IMR-90 (cell line): ENCODE measurements around the gene RPS24. TPM values are rescaled to one million over a fixed set of nuclear protein-coding genes. Genes with fewer than 3 reads are reported as not detected.

Experiments
- ATAC-seq: fragments of 200-7000 bp; cut with Tn5 transposase; 2 replicates; pipeline ENCODE4 v1.9.1; 2020; ENCODE audit warnings: low read depth, mild to moderate bottlenecking, moderate library complexity
- BruUV-seq: library from RNA; stranded (reverse); fragments of 400-500 nt; replicated peaks from 2 replicates; lab custom pipeline; 2021; lab: Mats Ljungman, UMichigan
- CTCF ChIA-PET: fragments of 300-600 bp; formaldehyde crosslinking; extraction: SDS; loops from one replicate; lab custom pipeline; 2021; ENCODE audit warnings: antibody characterized with exemption; lab: Yijun Ruan, JAX
- POLR2A ChIA-PET: fragments of 300-600 bp; sonication (Branson Sonifier 250); formaldehyde crosslinking; loops from one replicate; lab custom pipeline; 2022; ENCODE audit warnings: antibody characterized with exemption; ENCODE audit not compliant: unreplicated experiment; lab: Charles Lee
- DNase-seq: peaks from one replicate; pipeline ENCODE4 v3.0.0; 2013
- H2AFZ ChIP-seq: replicated peaks from 2 replicates; pipeline ENCODE3; 2013; ENCODE audit warnings: low read length, mild to moderate bottlenecking; ENCODE audit not compliant: poor library complexity
- H2AK5ac ChIP-seq: 2 replicates; pipeline ENCODE4 v1.6.1; 2013; ENCODE audit warnings: low read depth, low read length, inconsistent platforms
- H2AK9ac ChIP-seq: replicated peaks from 2 replicates; pipeline ENCODE3; 2013; ENCODE audit warnings: mild to moderate bottlenecking, low read depth, low read length, moderate library complexity; ENCODE audit not compliant: poor library complexity
- H2BK120ac ChIP-seq: 2 replicates; pipeline ENCODE4 v1.6.1; 2013; ENCODE audit warnings: low read depth, low read length, inconsistent platforms
- H2BK15ac ChIP-seq: 3 replicates; pipeline ENCODE4 v1.6.1; 2013; ENCODE audit warnings: low read depth, low read length, inconsistent platforms
- H2BK20ac ChIP-seq: 2 replicates; pipeline ENCODE4 v1.6.1; 2013; ENCODE audit warnings: low read depth, mild to moderate bottlenecking, inconsistent platforms, low read length, moderate library complexity
- H2BK5ac ChIP-seq: 2 replicates; pipeline ENCODE4 v1.6.1; 2013; ENCODE audit warnings: mild to moderate bottlenecking, low read depth, low read length, inconsistent platforms; ENCODE audit not compliant: poor library complexity, severe bottlenecking
- H3K14ac ChIP-seq: replicated peaks from 2 replicates; pipeline ENCODE4 v1.6.1; 2013; ENCODE audit warnings: low read depth, low read length, inconsistent platforms
- H3K18ac ChIP-seq: 2 replicates; pipeline ENCODE4 v1.6.1; 2013; ENCODE audit warnings: low read depth, low read length, control low read depth
- H3K23ac ChIP-seq: 2 replicates; pipeline ENCODE4 v1.6.1; 2013; ENCODE audit warnings: low read depth, low read length, inconsistent platforms
- H3K27ac ChIP-seq: 2 replicates; pipeline ENCODE4 v1.5.1; 2013; ENCODE audit warnings: mild to moderate bottlenecking, control low read depth, low read length; ENCODE audit not compliant: insufficient read depth
- H3K27me3 ChIP-seq: 2 replicates; pipeline ENCODE4 v1.6.1; 2013; ENCODE audit warnings: low read length; ENCODE audit not compliant: control insufficient read depth, insufficient read depth
- H3K36me3 ChIP-seq: 2 replicates; pipeline ENCODE4 v1.6.1; 2013; ENCODE audit warnings: low read length, mixed read lengths; ENCODE audit not compliant: control insufficient read depth, insufficient read depth
- H3K4ac ChIP-seq: 2 replicates; pipeline ENCODE4 v1.6.1; 2013; ENCODE audit warnings: low read depth, low read length, inconsistent platforms
- H3K4me1 ChIP-seq: 2 replicates; pipeline ENCODE4 v1.6.1; 2013; ENCODE audit warnings: low read length, mixed read lengths; ENCODE audit not compliant: control insufficient read depth, insufficient read depth
- H3K4me2 ChIP-seq: 2 replicates; pipeline ENCODE4 v1.6.1; 2013; ENCODE audit warnings: low read depth, mild to moderate bottlenecking, control low read depth, low read length, moderate library complexity
- H3K4me3 ChIP-seq: 2 replicates; pipeline ENCODE4 v1.5.1; 2013; ENCODE audit warnings: low read depth, mild to moderate bottlenecking, control low read depth, low read length, moderate library complexity; ENCODE audit not compliant: insufficient read depth
- H3K56ac ChIP-seq: 2 replicates; pipeline ENCODE4 v1.6.1; 2013; ENCODE audit warnings: low read length, inconsistent platforms; ENCODE audit not compliant: insufficient read depth; ENCODE audit errors: extremely low read depth
- H3K79me1 ChIP-seq, 2 experiments: 2 replicates each; pipeline ENCODE4 v1.6.1; 2013; ENCODE audit warnings: low read length in 2 of 2, inconsistent platforms in 1 of 2, low read depth in 1 of 2
- H3K9ac ChIP-seq: 2 replicates; pipeline ENCODE4 v1.6.1; 2013; ENCODE audit warnings: low read depth, low read length, control low read depth
- H3K9me1 ChIP-seq: 2 replicates; pipeline ENCODE4 v1.6.1; 2013; ENCODE audit warnings: low read length, inconsistent platforms; ENCODE audit not compliant: insufficient read depth
- H3K9me3 ChIP-seq: 2 replicates; pipeline ENCODE4 v1.6.1; 2013; ENCODE audit warnings: low read length; ENCODE audit not compliant: control insufficient read depth, insufficient read depth
- H4K20me1 ChIP-seq: 2 replicates; pipeline ENCODE4 v1.6.1; 2013; ENCODE audit warnings: low read length, inconsistent platforms; ENCODE audit not compliant: insufficient read depth
- H4K5ac ChIP-seq: 2 replicates; pipeline ENCODE4 v1.6.1; 2013; ENCODE audit warnings: mild to moderate bottlenecking, low read depth, low read length, control low read depth
- H4K8ac ChIP-seq, 2 experiments: 2 replicates each; pipeline ENCODE4 v1.6.1; 2013; ENCODE audit warnings: low read depth in 2 of 2, low read length in 2 of 2, control low read depth in 1 of 2, inconsistent platforms in 1 of 2
- H4K91ac ChIP-seq: 2 replicates; pipeline ENCODE4 v1.6.1; 2013; ENCODE audit warnings: low read depth, low read length, inconsistent platforms; ENCODE audit not compliant: insufficient read depth
- MAZ ChIP-seq: IDR thresholded peaks from 2 replicates; pipeline ENCODE4 v1.6.1; 2012; ENCODE audit warnings: low read depth, mild to moderate bottlenecking, low read length, improper control_type of control experiment, moderate library complexity, borderline replicate concordance
- RCOR1 ChIP-seq: IDR thresholded peaks from 2 replicates; pipeline ENCODE4 v1.6.1; 2012; ENCODE audit warnings: mild to moderate bottlenecking, low read length, improper control_type of control experiment; ENCODE audit not compliant: insufficient replicate concordance
- RFX5 ChIP-seq: IDR thresholded peaks from 2 replicates; pipeline ENCODE4 v1.8.0; 2012; ENCODE audit warnings: low read depth, mild to moderate bottlenecking, low read length, moderate library complexity
- USF2 ChIP-seq: fragments of 150-350 bp; IDR thresholded peaks from 2 replicates; pipeline ENCODE4 v1.6.1; 2017; ENCODE audit warnings: mild to moderate bottlenecking, antibody characterized with exemption, low read length, low read depth
- WGBS, 2 experiments: methylation state at CpG; one replicate each; pipeline versions ENCODE4 v1.1.5 to v1.1.7; 2013; ENCODE audit warnings: missing lambda C conversion rate in 2 of 2; ENCODE audit not compliant: insufficient read length in 1 of 2; ENCODE audit errors: extremely low coverage in 2 of 2; 5-methylcytosine and 5-hydroxymethylcytosine counted together
- dilution Hi-C: fragments of 300-500 bp; cut with HindIII; formaldehyde crosslinking; loops from one replicate; pipeline ENCODE4 v1.14.3; 2018; ENCODE audit warnings: low sequenced_read_pairs; ENCODE audit not compliant: unreplicated experiment
- in situ Hi-C: fragments of 300-500 bp; cut with MboI; formaldehyde crosslinking; loops from 3 replicates; pipeline ENCODE4 v1.14.3; 2019; ENCODE audit warnings: low sequenced_read_pairs, inconsistent platforms, mixed read lengths
- intact Hi-C: fragments of 100-400 bp; cut with micrococcal nuclease; formaldehyde crosslinking; loops from 2 replicates; pipeline ENCODE4 v1.10.0; 2022
- polyA plus RNA-seq, 3 experiments: library from polyadenylated mRNA; depleted of rRNA; stranded (reverse); fragments of >200 nt; gene quantifications; 2 replicates each; pipeline ENCODE4 v1.2.3, GENCODE V29; 2012; ENCODE audit warnings: low replicate concordance in 1 of 3
- total RNA-seq: library from RNA; depleted of rRNA; stranded (reverse); fragments of >200 nt; gene quantifications from 2 replicates; pipeline ENCODE4 v1.2.3, GENCODE V29; 2012

The RPS24 gene
- total and polyA plus RNA-seq, 2 of the 4 experiments (the other 2 are of a cell fraction) = 1,664 to 4,721 TPM

GRCh38 chr10:78019264-78019663 lies 14.4 kb upstream of the RPS24 start:
- Histone ChIP-seq H3K9ac (no peak overlapping the region), H2AK5ac (no peak overlapping the region), H3K36me3 (peaks cover 76% of the 10 kb centered on the region), H3K4me2 (no peak overlapping the region), H2BK120ac (no peak overlapping the region), H2AK9ac (no peak overlapping the region), H2BK20ac (no peak overlapping the region), H3K27ac (no peak overlapping the region), H2AFZ (no peak overlapping the region), H3K4me3 (no peak overlapping the region), H2BK15ac (no peak overlapping the region), H3K27me3 (no peaks in the 10 kb centered on the region), H4K20me1 (no peaks in the 10 kb centered on the region), H3K79me1 (peaks cover 0 to 5% of the 10 kb centered on the region in 2 experiments; a peak in 3 of 4 replicates), H3K4me1 (no peaks in the 10 kb centered on the region), H3K18ac (no peak overlapping the region), H4K91ac (no peak overlapping the region), H3K56ac (no peak overlapping the region), H3K4ac (no peak overlapping the region), H4K8ac (no peak overlapping the region), H4K5ac (no peak overlapping the region), H3K9me3 (no peaks in the 10 kb centered on the region), H3K14ac (no peak overlapping the region), H3K23ac (no peak overlapping the region), H3K9me1 (no peaks in the 10 kb centered on the region), H2BK5ac (no peak overlapping the region)
- TF ChIP-seq USF2 (no peak), RFX5 (no peak), MAZ (no peak), RCOR1 (no peak)
- intact Hi-C loops = no loop called here
- CTCF ChIA-PET = no interaction called here
- in situ Hi-C loops = no loop called here
- POLR2A ChIA-PET = no interaction called here
- dilution Hi-C loops = no loop called here
- BruUV-seq = no TSS peak
- WGBS, 2 experiments = no CpG with 5 or more reads among the region's 3 CpGs
- no peak for ATAC-seq
- DNase-seq = no peak
